IMR-90 (cell line): ENCODE results near the gene DEK. TPM values are rescaled to one million over a fixed set of nuclear protein-coding genes. Genes with fewer than 3 reads are reported as not detected.

Experiments
- ATAC-seq: fragments of 200-7000 bp; cut with Tn5 transposase; 2 replicates; pipeline ENCODE4 v1.9.1; 2020; ENCODE audit warnings: low read depth, mild to moderate bottlenecking, moderate library complexity
- BruUV-seq: library from RNA; stranded (reverse); fragments of 400-500 nt; replicated peaks from 2 replicates; lab custom pipeline; 2021; lab: Mats Ljungman, UMichigan
- CTCF ChIA-PET: fragments of 300-600 bp; formaldehyde crosslinking; extraction: SDS; loops from one replicate; lab custom pipeline; 2021; ENCODE audit warnings: antibody characterized with exemption; lab: Yijun Ruan, JAX
- POLR2A ChIA-PET: fragments of 300-600 bp; sonication (Branson Sonifier 250); formaldehyde crosslinking; loops from one replicate; lab custom pipeline; 2022; ENCODE audit warnings: antibody characterized with exemption; ENCODE audit not compliant: unreplicated experiment; lab: Charles Lee
- DNase-seq: peaks from one replicate; pipeline ENCODE4 v3.0.0; 2013
- H2AFZ ChIP-seq: replicated peaks from 2 replicates; pipeline ENCODE3; 2013; ENCODE audit warnings: low read length, mild to moderate bottlenecking; ENCODE audit not compliant: poor library complexity
- H2AK5ac ChIP-seq: 2 replicates; pipeline ENCODE4 v1.6.1; 2013; ENCODE audit warnings: low read depth, low read length, inconsistent platforms
- H2AK9ac ChIP-seq: replicated peaks from 2 replicates; pipeline ENCODE3; 2013; ENCODE audit warnings: mild to moderate bottlenecking, low read depth, low read length, moderate library complexity; ENCODE audit not compliant: poor library complexity
- H2BK120ac ChIP-seq: 2 replicates; pipeline ENCODE4 v1.6.1; 2013; ENCODE audit warnings: low read depth, low read length, inconsistent platforms
- H2BK15ac ChIP-seq: 3 replicates; pipeline ENCODE4 v1.6.1; 2013; ENCODE audit warnings: low read depth, low read length, inconsistent platforms
- H2BK20ac ChIP-seq: 2 replicates; pipeline ENCODE4 v1.6.1; 2013; ENCODE audit warnings: low read depth, mild to moderate bottlenecking, inconsistent platforms, low read length, moderate library complexity
- H2BK5ac ChIP-seq: 2 replicates; pipeline ENCODE4 v1.6.1; 2013; ENCODE audit warnings: mild to moderate bottlenecking, low read depth, low read length, inconsistent platforms; ENCODE audit not compliant: poor library complexity, severe bottlenecking
- H3K14ac ChIP-seq: replicated peaks from 2 replicates; pipeline ENCODE4 v1.6.1; 2013; ENCODE audit warnings: low read depth, low read length, inconsistent platforms
- H3K18ac ChIP-seq: 2 replicates; pipeline ENCODE4 v1.6.1; 2013; ENCODE audit warnings: low read depth, low read length, control low read depth
- H3K23ac ChIP-seq: 2 replicates; pipeline ENCODE4 v1.6.1; 2013; ENCODE audit warnings: low read depth, low read length, inconsistent platforms
- H3K27ac ChIP-seq: 2 replicates; pipeline ENCODE4 v1.5.1; 2013; ENCODE audit warnings: mild to moderate bottlenecking, control low read depth, low read length; ENCODE audit not compliant: insufficient read depth
- H3K27me3 ChIP-seq: 2 replicates; pipeline ENCODE4 v1.6.1; 2013; ENCODE audit warnings: low read length; ENCODE audit not compliant: control insufficient read depth, insufficient read depth
- H3K36me3 ChIP-seq: 2 replicates; pipeline ENCODE4 v1.6.1; 2013; ENCODE audit warnings: low read length, mixed read lengths; ENCODE audit not compliant: control insufficient read depth, insufficient read depth
- H3K4ac ChIP-seq: 2 replicates; pipeline ENCODE4 v1.6.1; 2013; ENCODE audit warnings: low read depth, low read length, inconsistent platforms
- H3K4me1 ChIP-seq: 2 replicates; pipeline ENCODE4 v1.6.1; 2013; ENCODE audit warnings: low read length, mixed read lengths; ENCODE audit not compliant: control insufficient read depth, insufficient read depth
- H3K4me2 ChIP-seq: 2 replicates; pipeline ENCODE4 v1.6.1; 2013; ENCODE audit warnings: low read depth, mild to moderate bottlenecking, control low read depth, low read length, moderate library complexity
- H3K4me3 ChIP-seq: 2 replicates; pipeline ENCODE4 v1.5.1; 2013; ENCODE audit warnings: low read depth, mild to moderate bottlenecking, control low read depth, low read length, moderate library complexity; ENCODE audit not compliant: insufficient read depth
- H3K56ac ChIP-seq: 2 replicates; pipeline ENCODE4 v1.6.1; 2013; ENCODE audit warnings: low read length, inconsistent platforms; ENCODE audit not compliant: insufficient read depth; ENCODE audit errors: extremely low read depth
- H3K79me1 ChIP-seq, 2 experiments: 2 replicates each; pipeline ENCODE4 v1.6.1; 2013; ENCODE audit warnings: low read length in 2 of 2, inconsistent platforms in 1 of 2, low read depth in 1 of 2
- H3K9ac ChIP-seq: 2 replicates; pipeline ENCODE4 v1.6.1; 2013; ENCODE audit warnings: low read depth, low read length, control low read depth
- H3K9me1 ChIP-seq: 2 replicates; pipeline ENCODE4 v1.6.1; 2013; ENCODE audit warnings: low read length, inconsistent platforms; ENCODE audit not compliant: insufficient read depth
- H3K9me3 ChIP-seq: 2 replicates; pipeline ENCODE4 v1.6.1; 2013; ENCODE audit warnings: low read length; ENCODE audit not compliant: control insufficient read depth, insufficient read depth
- H4K20me1 ChIP-seq: 2 replicates; pipeline ENCODE4 v1.6.1; 2013; ENCODE audit warnings: low read length, inconsistent platforms; ENCODE audit not compliant: insufficient read depth
- H4K5ac ChIP-seq: 2 replicates; pipeline ENCODE4 v1.6.1; 2013; ENCODE audit warnings: mild to moderate bottlenecking, low read depth, low read length, control low read depth
- H4K8ac ChIP-seq, 2 experiments: 2 replicates each; pipeline ENCODE4 v1.6.1; 2013; ENCODE audit warnings: low read depth in 2 of 2, low read length in 2 of 2, control low read depth in 1 of 2, inconsistent platforms in 1 of 2
- H4K91ac ChIP-seq: 2 replicates; pipeline ENCODE4 v1.6.1; 2013; ENCODE audit warnings: low read depth, low read length, inconsistent platforms; ENCODE audit not compliant: insufficient read depth
- BHLHE40 ChIP-seq: fragments of 150-350 bp; IDR thresholded peaks from 2 replicates; pipeline ENCODE4 v1.6.1; 2016; ENCODE audit warnings: mild to moderate bottlenecking, low read depth, low read length
- CEBPB ChIP-seq: IDR thresholded peaks from 2 replicates; pipeline ENCODE4 v1.6.1; 2012; ENCODE audit warnings: low read depth, low read length, improper control_type of control experiment
- CHD1 ChIP-seq: IDR thresholded peaks from 2 replicates; pipeline ENCODE4 v1.6.1; 2012; ENCODE audit warnings: low read depth, low read length, improper control_type of control experiment
- CTCF ChIP-seq: conservative IDR thresholded peaks from 2 replicates; pipeline ENCODE4 v1.5.1; 2012; ENCODE audit warnings: mild to moderate bottlenecking, low read depth, low read length, improper control_type of control experiment
- ELK1 ChIP-seq: fragments of 150-350 bp; IDR thresholded peaks from 2 replicates; pipeline ENCODE4 v1.6.1; 2016; ENCODE audit warnings: low read depth, mild to moderate bottlenecking, low read length, moderate library complexity, borderline replicate concordance
- FOS ChIP-seq: fragments of 150-350 bp; IDR thresholded peaks from 2 replicates; pipeline ENCODE4 v1.6.1; 2016; ENCODE audit warnings: low read depth, low read length
- MAFK ChIP-seq: IDR thresholded peaks from 2 replicates; pipeline ENCODE4 v1.6.1; 2012; ENCODE audit warnings: low read depth, low read length, improper control_type of control experiment
- MAZ ChIP-seq: IDR thresholded peaks from 2 replicates; pipeline ENCODE4 v1.6.1; 2012; ENCODE audit warnings: low read depth, mild to moderate bottlenecking, low read length, improper control_type of control experiment, moderate library complexity, borderline replicate concordance
- MXI1 ChIP-seq: IDR thresholded peaks from 2 replicates; pipeline ENCODE4 v1.6.1; 2012; ENCODE audit warnings: low read depth, mild to moderate bottlenecking, low read length, moderate library complexity, borderline replicate concordance
- NFE2L2 ChIP-seq: fragments of 150-350 bp; IDR thresholded peaks from 2 replicates; pipeline ENCODE4 v1.6.1; 2016; ENCODE audit warnings: low read depth, mild to moderate bottlenecking, low read length
- POLR2A ChIP-seq: IDR thresholded peaks from 2 replicates; pipeline ENCODE4 v1.6.1; 2012; ENCODE audit warnings: mild to moderate bottlenecking, low read depth, low read length
- RAD21 ChIP-seq: IDR thresholded peaks from 2 replicates; pipeline ENCODE4 v1.6.1; 2012; ENCODE audit warnings: low read length, improper control_type of control experiment
- RCOR1 ChIP-seq: IDR thresholded peaks from 2 replicates; pipeline ENCODE4 v1.6.1; 2012; ENCODE audit warnings: mild to moderate bottlenecking, low read length, improper control_type of control experiment; ENCODE audit not compliant: insufficient replicate concordance
- RFX5 ChIP-seq: IDR thresholded peaks from 2 replicates; pipeline ENCODE4 v1.8.0; 2012; ENCODE audit warnings: low read depth, mild to moderate bottlenecking, low read length, moderate library complexity
- SMC3 ChIP-seq: fragments of 150-350 bp; IDR thresholded peaks from 2 replicates; pipeline ENCODE4 v1.6.1; 2016; ENCODE audit warnings: low read depth, mild to moderate bottlenecking, antibody characterized with exemption, low read length, moderate library complexity
- USF2 ChIP-seq: fragments of 150-350 bp; IDR thresholded peaks from 2 replicates; pipeline ENCODE4 v1.6.1; 2017; ENCODE audit warnings: mild to moderate bottlenecking, antibody characterized with exemption, low read length, low read depth
- WGBS, 2 experiments: methylation state at CpG; one replicate each; pipeline versions ENCODE4 v1.1.5 to v1.1.7; 2013; ENCODE audit warnings: missing lambda C conversion rate in 2 of 2; ENCODE audit not compliant: insufficient read length in 1 of 2; ENCODE audit errors: extremely low coverage in 2 of 2; 5-methylcytosine and 5-hydroxymethylcytosine counted together
- dilution Hi-C: fragments of 300-500 bp; cut with HindIII; formaldehyde crosslinking; loops from one replicate; pipeline ENCODE4 v1.14.3; 2018; ENCODE audit warnings: low sequenced_read_pairs; ENCODE audit not compliant: unreplicated experiment
- in situ Hi-C: fragments of 300-500 bp; cut with MboI; formaldehyde crosslinking; loops from 3 replicates; pipeline ENCODE4 v1.14.3; 2019; ENCODE audit warnings: low sequenced_read_pairs, inconsistent platforms, mixed read lengths
- intact Hi-C: fragments of 100-400 bp; cut with micrococcal nuclease; formaldehyde crosslinking; loops from 2 replicates; pipeline ENCODE4 v1.10.0; 2022
- polyA plus RNA-seq, 3 experiments: library from polyadenylated mRNA; depleted of rRNA; stranded (reverse); fragments of >200 nt; gene quantifications; 2 replicates each; pipeline ENCODE4 v1.2.3, GENCODE V29; 2012; ENCODE audit warnings: low replicate concordance in 1 of 3
- total RNA-seq: library from RNA; depleted of rRNA; stranded (reverse); fragments of >200 nt; gene quantifications from 2 replicates; pipeline ENCODE4 v1.2.3, GENCODE V29; 2012

Gene DEK
- total and polyA plus RNA-seq, 2 of the 4 experiments (the other 2 are of a cell fraction) = 33.5 to 37.1 TPM

- Histone ChIP-seq H3K9ac (no peak overlapping the region), H3K36me3 (peaks cover 9% of the 10 kb centered on the region), H2BK5ac (no peak overlapping the region), H3K14ac (no peak overlapping the region), H4K5ac (no peak overlapping the region), H2BK20ac (no peak overlapping the region), H3K9me1 (peaks cover 3% of the 10 kb centered on the region; the same call in 1 of the 2 replicates), H3K9me3 (no peaks in the 10 kb centered on the region), H3K56ac (no peak overlapping the region), H4K8ac (no peak overlapping the region), H3K18ac (no peak overlapping the region), H2BK15ac (no peak overlapping the region), H3K4me2 (no peak overlapping the region), H3K27me3 (no peaks in the 10 kb centered on the region), H3K4ac (no peak overlapping the region), H3K4me1 (peaks cover 2% of the 10 kb centered on the region; the same call in 1 of the 2 replicates), H3K27ac (no peak overlapping the region), H3K4me3 (no peak overlapping the region), H2BK120ac (no peak overlapping the region), H3K79me1 (0 out of 4 replicates have a peak, but pooled peaks cover 0 to 4% of the 10 kb centered on the region in 2 experiments), H4K91ac (no peak overlapping the region), H2AK9ac (no peak overlapping the region), H2AFZ (no peak overlapping the region), H2AK5ac (no peak overlapping the region), H4K20me1 (no peaks in the 10 kb centered on the region), H3K23ac (no peak overlapping the region)
- in situ Hi-C loops = no loop called here
- CTCF ChIA-PET = interaction anchor here (0.6 kb wide), 1 partner anchor 23 kb away, joined by 3 read pairs; no protein-coding TSS in a partner anchor
- POLR2A ChIA-PET = no interaction called here
- intact Hi-C loops = no loop called here
- DNase-seq = no peak
- BruUV-seq = no TSS peak
- no peak for ATAC-seq
- TF ChIP-seq USF2 (no peak), CHD1 (no peak), CEBPB (no peak), RFX5 (no peak), NFE2L2 (no peak), CTCF (no peak), BHLHE40 (no peak), FOS (no peak), RCOR1 (no peak), SMC3 (no peak), ELK1 (no peak), MXI1 (no peak), RAD21 (no peak), MAZ (no peak), MAFK (no peak), POLR2A (no peak)
- 97% methylated on average over 3 of the region's 3 CpGs; no CpG with 5 or more reads in 1 of the 2 experiments for WGBS, 2 experiments
- dilution Hi-C loops = no loop called here
Measured at GRCh38 chr6:18218233-18218632, 46.1 kb downstream of the DEK start.
